ENCODE results near the gene ZNF511.

ZNF511 gene

GRCh38 chr10:133309720-133310398 lies 1.1 kb downstream of the ZNF511 start:
- DNase-seq (ENCODE audit: low read depth): no peak
- no peak for TF ChIP-seq CTCF (IDR thresholded peaks at IDR 0.05; ENCODE audit: low read depth, low read length, missing control alignments)
- no peak overlapping the region for H3K4me3 ChIP-seq (ENCODE audit: low read depth, low read length)

- H3K4me3 ChIP-seq (ENCODE audit: low read depth, low read length): no peak overlapping the region
- no peak for DNase-seq (ENCODE audit: low read depth)
- no peak for TF ChIP-seq CTCF (IDR thresholded peaks at IDR 0.05; ENCODE audit: low read depth, low read length, missing control alignments)
Measured at GRCh38 chr10:133310399-133310755, 1.7 kb downstream of the ZNF511 start.

GRCh38 chr10:133310789-133311188 lies 2.1 kb downstream of the ZNF511 start:
- no peak for DNase-seq (ENCODE audit: low read depth)
- no peak overlapping the region for H3K4me3 ChIP-seq (ENCODE audit: low read depth, low read length)
- TF ChIP-seq CTCF (IDR thresholded peaks at IDR 0.05; ENCODE audit: low read depth, low read length, missing control alignments): no peak

GRCh38 chr10:133311570-133311969 lies 2.9 kb downstream of the ZNF511 start:
- TF ChIP-seq CTCF (IDR thresholded peaks at IDR 0.05; ENCODE audit: low read depth, low read length, missing control alignments): no peak
- no peak overlapping the region for H3K4me3 ChIP-seq (ENCODE audit: low read depth, low read length)
- no peak for DNase-seq (ENCODE audit: low read depth)

GRCh38 chr10:133312016-133312768 lies 3.5 kb downstream of the ZNF511 start:
- no peak overlapping the region for H3K4me3 ChIP-seq (ENCODE audit: low read depth, low read length)
- no peak for TF ChIP-seq CTCF (IDR thresholded peaks at IDR 0.05; ENCODE audit: low read depth, low read length, missing control alignments)
- no peak for DNase-seq (ENCODE audit: low read depth)

DNA sequence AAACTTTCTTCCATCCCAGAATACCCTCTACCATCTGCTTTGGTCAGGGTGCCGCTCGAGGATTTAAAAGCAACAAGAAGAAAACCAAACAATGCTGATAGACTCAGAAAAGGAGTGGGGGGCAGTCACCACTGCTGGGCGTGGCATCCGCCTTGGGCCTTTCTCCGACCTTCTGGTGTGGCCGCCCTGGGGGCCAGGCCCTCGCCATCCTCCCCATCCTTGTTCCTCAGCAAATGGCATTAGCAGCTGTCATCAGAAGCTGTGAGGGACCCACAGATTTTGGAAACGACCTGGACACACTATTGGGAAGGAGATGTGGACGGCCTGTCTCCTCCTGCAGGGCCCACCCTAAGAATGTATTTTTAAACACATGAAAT lies 4.0 kb downstream of the ZNF511 start:
- DNase-seq (ENCODE audit: low read depth): no peak

More for the DNA sequence above, 4.0 kb downstream of the ZNF511 start:
- TF ChIP-seq CTCF (IDR thresholded peaks at IDR 0.05; ENCODE audit: low read depth, low read length, missing control alignments): no peak
- no peak overlapping the region for H3K4me3 ChIP-seq (ENCODE audit: low read depth, low read length)
